Muscle of arm (tissue), 12 donors: ENCODE data around the gene ERG. TPM values are rescaled to one million over a fixed set of nuclear protein-coding genes. Genes with fewer than 3 reads are reported as not detected.

ENCODE experiments used
- DNase-seq: peaks from one replicate; pipeline ENCODE4 v3.0.0-alpha.2; 2013
- polyA plus RNA-seq, 12 donors: library from polyadenylated mRNA; unstranded; fragments of 120-200 nt; gene quantifications; one replicate each; pipeline ENCODE4 v1.2.1, GENCODE V29; 2013; ENCODE audit not compliant: insufficient read length in 12 of 12

The ERG gene
- polyA plus RNA-seq, 12 donors = 14.2 to 34.0 (median 18.8) TPM; not detected in 1

- no peak for DNase-seq
Measured at GRCh38 chr21:38476385-38476784, 21.9 kb downstream of the ERG start.

GRCh38 chr21:38475519-38475918, 22.8 kb downstream of the ERG start:
- no peak for DNase-seq

GRCh38 chr21:38474796-38475195, 23.5 kb downstream of the ERG start:
- no peak for DNase-seq

- no peak for DNase-seq
Measured at GRCh38 chr21:38474124-38474523, 24.2 kb downstream of the ERG start.

GRCh38 chr21:38472412-38473108, 25.7 kb downstream of the ERG start:
- DNase-seq = peak; percentile 31

- no peak for DNase-seq
Measured at GRCh38 chr21:38471766-38472165, 26.5 kb downstream of the ERG start.

- DNase-seq = no peak
Measured at GRCh38 chr21:38470755-38471154, 27.5 kb downstream of the ERG start.

GRCh38 chr21:38469642-38470041, 28.6 kb downstream of the ERG start:
- no peak for DNase-seq

- no peak for DNase-seq
Measured at GRCh38 chr21:38468989-38469388, 29.3 kb downstream of the ERG start.

- no peak for DNase-seq
Measured at GRCh38 chr21:38467911-38468310, 30.4 kb downstream of the ERG start.

GRCh38 chr21:38467374-38467773, 30.9 kb downstream of the ERG start:
- no peak for DNase-seq

- DNase-seq = no peak
Measured at GRCh38 chr21:38460171-38460742, 38.0 kb downstream of the ERG start.

- DNase-seq = no peak
Measured at GRCh38 chr21:38459490-38459889, 38.8 kb downstream of the ERG start.

GRCh38 chr21:38455403-38455802, 42.9 kb downstream of the ERG start:
- no peak for DNase-seq

- no peak for DNase-seq
Measured at GRCh38 chr21:38454702-38455101, 43.6 kb downstream of the ERG start.

GRCh38 chr21:38454161-38454560, 44.1 kb downstream of the ERG start:
- DNase-seq = no peak

GRCh38 chr21:38448671-38449385, 49.4 kb downstream of the ERG start:
- no peak for DNase-seq

GRCh38 chr21:38447611-38448010, 50.7 kb downstream of the ERG start:
- no peak for DNase-seq

- no peak for DNase-seq
Measured at GRCh38 chr21:38444691-38445090, 53.6 kb downstream of the ERG start.

GRCh38 chr21:38443110-38443509, 55.2 kb downstream of the ERG start:
- DNase-seq = no peak

- no peak for DNase-seq
Measured at GRCh38 chr21:38441153-38441552, 57.1 kb downstream of the ERG start.

GRCh38 chr21:38440746-38441145, 57.5 kb downstream of the ERG start:
- DNase-seq = no peak

- DNase-seq = no peak
Measured at GRCh38 chr21:38439957-38440356, 58.3 kb downstream of the ERG start.
